Erythroblast (primary cell): Measurements from ENCODE around the gene GALNT5.

Experiments used
- DNase-seq, 2 experiments: peaks; one replicate each; lab custom pipeline; 2025; lab: John Stamatoyannopoulos, UW
- GATA1 ChIP-seq: IDR thresholded peaks from 2 replicates; pipeline ENCODE4 v1.6.1; 2011; ENCODE audit warnings: low read depth, mild to moderate bottlenecking, control low read depth, low read length, moderate library complexity
- POLR2A ChIP-seq: IDR thresholded peaks from 2 replicates; pipeline ENCODE4 v1.6.1; 2011; ENCODE audit warnings: mild to moderate bottlenecking, low read length

Gene GALNT5

GRCh38 chr2:157291018-157291417 lies 33.5 kb downstream of the GALNT5 start:
- TF ChIP-seq POLR2A: no peak
- TF ChIP-seq GATA1: no peak
- no peak for DNase-seq

GRCh38 chr2:157292853-157293252 lies 35.3 kb downstream of the GALNT5 start:
- DNase-seq: no peak
- TF ChIP-seq GATA1 (no peak), POLR2A (no peak)

- TF ChIP-seq GATA1 (no peak), POLR2A (no peak)
Observed at GRCh38 chr2:157296490-157296889, 39.0 kb downstream of the GALNT5 start.

GRCh38 chr2:157296958-157297357 lies 39.5 kb downstream of the GALNT5 start:
- no peak for TF ChIP-seq GATA1
- no peak for TF ChIP-seq POLR2A
- DNase-seq: no peak

More at GRCh38 chr2:157296490-157296889, 39.0 kb downstream of the GALNT5 start:
- no peak for DNase-seq

GRCh38 chr2:157301307-157301706 lies 43.8 kb downstream of the GALNT5 start:
- TF ChIP-seq POLR2A (no peak), GATA1 (no peak)
- no peak for DNase-seq

GRCh38 chr2:157302492-157303099 lies 45.1 kb downstream of the GALNT5 start:
- no peak for TF ChIP-seq GATA1
- TF ChIP-seq POLR2A: no peak
- peak; percentile 53 to 80 for DNase-seq

GRCh38 chr2:157303612-157304011 lies 46.1 kb downstream of the GALNT5 start:
- TF ChIP-seq POLR2A (no peak), GATA1 (no peak)
- DNase-seq: no peak

- DNase-seq: no peak
- no peak for TF ChIP-seq POLR2A
- TF ChIP-seq GATA1: no peak
Observed at GRCh38 chr2:157304811-157305722, 47.6 kb downstream of the GALNT5 start.

GRCh38 chr2:157305723-157306110 lies 48.2 kb downstream of the GALNT5 start:
- TF ChIP-seq POLR2A (no peak), GATA1 (no peak)
- no peak for DNase-seq

- no peak for DNase-seq
- no peak for TF ChIP-seq POLR2A
- no peak for TF ChIP-seq GATA1
Observed at GRCh38 chr2:157307021-157307420, 49.5 kb downstream of the GALNT5 start.

GRCh38 chr2:157309878-157310277 lies 52.4 kb downstream of the GALNT5 start:
- DNase-seq: no peak
- TF ChIP-seq GATA1 (no peak), POLR2A (no peak)

- TF ChIP-seq POLR2A (no peak), GATA1 (no peak)
- no peak for DNase-seq
Observed at GRCh38 chr2:157311706-157312105, 54.2 kb downstream of the GALNT5 start.

GRCh38 chr2:157312866-157313486 lies 55.5 kb downstream of the GALNT5 start:
- TF ChIP-seq POLR2A: no peak
- no peak for TF ChIP-seq GATA1
- no peak for DNase-seq

GRCh38 chr2:157315901-157316300 lies 58.4 kb downstream of the GALNT5 start:
- no peak for DNase-seq
- no peak for TF ChIP-seq POLR2A
